GM18951 (cell line): ENCODE results near the gene P2RY6.

Experiments
- POLR2A ChIP-seq: IDR thresholded peaks from 4 replicates; pipeline ENCODE4 v1.6.1; 2011; ENCODE audit warnings: mild to moderate bottlenecking; ENCODE audit not compliant: insufficient read length, insufficient read depth; ENCODE audit errors: extremely low read depth
- in situ Hi-C: fragments of 300-500 bp; cut with MboI; formaldehyde crosslinking; loops from one replicate; pipeline ENCODE4 v1.12.0; 2022; ENCODE audit warnings: low sequenced_read_pairs, mixed read lengths, inconsistent platforms; ENCODE audit not compliant: unreplicated experiment

Gene P2RY6

GRCh38 chr11:73308003-73308960 lies 36.1 kb downstream of the P2RY6 start, which contains the start of gene ARHGEF17:
TSS of gene ARHGEF17 (plus strand) at chr11:73308276. CDS start at chr11:73308639, 363 bp downstream.
- TF ChIP-seq POLR2A: no peak
- in situ Hi-C loops: no loop called here

- TF ChIP-seq POLR2A: no peak
- in situ Hi-C loops: no loop called here
Observed at GRCh38 chr11:73308961-73309919, 37.1 kb downstream of the P2RY6 start.

GRCh38 chr11:73310076-73310475 lies 37.9 kb downstream of the P2RY6 start:
- in situ Hi-C loops: no loop called here
- no peak for TF ChIP-seq POLR2A

- no peak for TF ChIP-seq POLR2A
- in situ Hi-C loops: no loop called here
Observed at GRCh38 chr11:73310661-73311393, 38.7 kb downstream of the P2RY6 start.

GRCh38 chr11:73311394-73311869 lies 39.3 kb downstream of the P2RY6 start:
- in situ Hi-C loops: no loop called here
- no peak for TF ChIP-seq POLR2A

- in situ Hi-C loops: no loop called here
- TF ChIP-seq POLR2A: no peak
Observed at GRCh38 chr11:73312036-73312435, 39.9 kb downstream of the P2RY6 start.

- in situ Hi-C loops: no loop called here
- TF ChIP-seq POLR2A: no peak
Observed at GRCh38 chr11:73312851-73313327, 40.8 kb downstream of the P2RY6 start.

GRCh38 chr11:73313652-73314051 lies 41.5 kb downstream of the P2RY6 start:
- in situ Hi-C loops: no loop called here
- TF ChIP-seq POLR2A: no peak

- in situ Hi-C loops: no loop called here
Observed at GRCh38 chr11:73314117-73314961, 42.2 kb downstream of the P2RY6 start.

GRCh38 chr11:73315293-73316020 lies 43.3 kb downstream of the P2RY6 start:
- TF ChIP-seq POLR2A: no peak
- in situ Hi-C loops: no loop called here

More at GRCh38 chr11:73314117-73314961, 42.2 kb downstream of the P2RY6 start:
- TF ChIP-seq POLR2A: no peak

- in situ Hi-C loops: no loop called here
Observed at GRCh38 chr11:73316422-73316821, 44.3 kb downstream of the P2RY6 start.

More at GRCh38 chr11:73316422-73316821, 44.3 kb downstream of the P2RY6 start:
- no peak for TF ChIP-seq POLR2A
